Heart right ventricle (tissue), 16 donors: ENCODE results near the gene PLS1. TPM values are rescaled to one million over a fixed set of nuclear protein-coding genes. Genes with fewer than 3 reads are reported as not detected.
"Not testable (repeated sequence)": the region's sequence is repeated elsewhere in the genome, so short reads cannot be mapped to it uniquely, and the experiment has no call there.

ENCODE experiments used
- ATAC-seq, 8 donors: fragments of 200-7000 bp; cut with Tn5 transposase; one replicate each; pipeline ENCODE4 v1.9.1; 2020; ENCODE audit warnings: mild to moderate bottlenecking in 8 of 8, moderate library complexity in 8 of 8, moderate number of reproducible peaks in 1 of 8
- DNase-seq, 2 donors: peaks; one replicate each; pipeline ENCODE4 v3.0.0-alpha.2; 2020
- H3K27ac ChIP-seq, 10 donors: fragments of 200-600 bp; sonication (generic) in 2 of 10; one replicate each; pipeline versions ENCODE4 v1.5.0 to v1.8.0; 2020 to 2022; ENCODE audit warnings: mild to moderate bottlenecking in 3 of 10
- H3K27me3 ChIP-seq, 7 donors: fragments of 200-600 bp; one replicate each; pipeline ENCODE4 v1.8.0; 2021 to 2022; ENCODE audit warnings: mild to moderate bottlenecking in 2 of 7
- H3K36me3 ChIP-seq, 9 donors: fragments of 200-600 bp; sonication (generic) in 1 of 9; one replicate each; pipeline versions ENCODE4 v1.5.0 to v1.8.0; 2020 to 2022; ENCODE audit warnings: mild to moderate bottlenecking in 2 of 9
- H3K4me1 ChIP-seq, 9 donors: fragments of 200-600 bp; sonication (generic) in 1 of 9; one replicate each; pipeline versions ENCODE4 v1.5.0 to v1.8.0; 2020 to 2022; ENCODE audit warnings: mild to moderate bottlenecking in 4 of 9
- H3K4me3 ChIP-seq, 10 donors: fragments of 200-600 bp; sonication (generic) in 2 of 10; one replicate each; pipeline versions ENCODE4 v1.5.0 to v1.8.0; 2020 to 2022; ENCODE audit warnings: mild to moderate bottlenecking in 7 of 10, moderate library complexity in 2 of 10
- H3K9me3 ChIP-seq, 11 donors: fragments of 200-600 bp in 10 of 11; sonication (generic) in 2 of 11; one replicate each; pipeline versions ENCODE4 v1.5.0 to v1.8.0; 2013 to 2022; ENCODE audit warnings: mild to moderate bottlenecking in 2 of 11, control low read depth in 1 of 11, moderate library complexity in 1 of 11
- WGBS, 2 donors: extraction: QIAGEN DNeasy Blood & Tissue Kit; methylation state at CpG; one replicate each; pipeline ENCODE4 v1.1.7; 2013; ENCODE audit warnings: inconsistent platforms in 1 of 2; 5-methylcytosine and 5-hydroxymethylcytosine counted together
- intact Hi-C, 10 donors: fragments of 100-400 bp; cut with DNase I; formaldehyde crosslinking; loops; one replicate each; pipeline versions ENCODE4 v1.11.1 to v1.14.2; 2022
- polyA plus RNA-seq, 2 donors: library from polyadenylated mRNA; stranded (reverse); fragments of 200-250 nt; gene quantifications; one replicate each; pipeline ENCODE4 v1.2.3, GENCODE V29; 2013
- total RNA-seq, 10 donors: library from RNA; stranded (reverse); fragmentation: NEBNext Ultra II Directional in 3 of 10; extraction: Animal tissue kit (Norgen Biotek cat#: 25700) in 3 of 10; gene quantifications; one replicate each; pipeline versions ENCODE4 v1.2.1 to v1.2.4, GENCODE V29; 2021 to 2023
- TF ChIP-seq, protein P1 (sequence below), 9 donors: fragments of 200-600 bp; sonication (generic) in 2 of 9; IDR thresholded peaks; one replicate each; pipeline versions ENCODE4 v1.5.0 to v1.8.0; 2021 to 2022; ENCODE audit warnings: antibody characterized with exemption in 9 of 9, mild to moderate bottlenecking in 5 of 9, moderate library complexity in 1 of 9
- donor health status: Arrhythmogenic right ventricular cardiomyopathy.
- donor health status: ischemic (EF 13 %, LVEDD 7.1; RV severe dilation, severe dysfunction).
- donor health status: healthy with polysubstance abuse.
- donor health status: DM: no; HTN: yes; CAD: no.
- donor health status: DM: no; HTN: no; CAD: no.
- donor health status: ischemic (EF 25% LVEDD 6.9; RV normal size, moderate dysfunction).
- donor health status: ischemic (EF 25% LVEDD 5.7; RV mildly dilated, moderate dysfunction).
- donor health status: healthy.
- donor health status: DM: yes; HTN: yes; CAD: no.
- donor health status: Ischemic cardiomyopathy.
- donor health status: ischemic (EF 35%, LVEDD 5.7; RV mildly dilated, moderate dysfunction).
- donor health status: nonischemic (EF 11% LVEDD 7.7; RV severe dilation, severe dysfunction).
- donor health status: DM: yes; HTN: yes; CAD: no.
- donor health status: PGD.
- donor health status: ischemic (EF 29% LVEDD 5.4; RV normal size, mild dysfunction).
- donor health status: nonischemic (EF 23%, LVEDD 6.1; RV moderate dilation, normal function).

Gene PLS1
- total and polyA plus RNA-seq, 12 donors = 0.72 to 2.7 (median 1.5) TPM

DNA sequence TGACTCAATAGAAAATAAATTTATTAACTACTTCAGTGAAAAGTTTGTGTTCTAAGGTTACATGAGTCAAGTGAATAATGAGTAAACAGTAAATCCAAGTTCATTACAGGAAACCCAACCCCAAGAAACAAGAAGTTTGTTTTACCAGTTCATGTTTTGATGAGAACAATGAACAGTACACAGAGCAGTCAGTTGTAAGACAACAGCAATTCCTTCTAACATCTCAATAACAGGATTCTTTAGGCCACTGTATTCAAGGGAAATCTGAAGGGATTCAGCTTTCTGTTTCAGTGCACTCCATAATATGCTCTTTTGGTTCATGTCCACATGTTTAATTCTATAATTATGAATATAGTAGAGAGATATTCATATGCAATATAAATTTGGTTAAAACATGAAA lies 36.1 kb upstream of the PLS1 start:
- H3K36me3 ChIP-seq = peaks cover 0 to 100% (median 49%) of the 10 kb centered on the region in 9 donors
- ATAC-seq (no peak), DNase-seq (no peak)
- H3K9me3 ChIP-seq = no peaks in the 10 kb centered on the region
- no peaks in the 10 kb centered on the region for H3K27me3 ChIP-seq
- no peak overlapping the region for H3K27ac ChIP-seq
- intact Hi-C loops = no loop called here
- H3K4me3 ChIP-seq = no peak overlapping the region
- H3K4me1 ChIP-seq = no peaks in the 10 kb centered on the region
- TF ChIP-seq, protein P1, sequence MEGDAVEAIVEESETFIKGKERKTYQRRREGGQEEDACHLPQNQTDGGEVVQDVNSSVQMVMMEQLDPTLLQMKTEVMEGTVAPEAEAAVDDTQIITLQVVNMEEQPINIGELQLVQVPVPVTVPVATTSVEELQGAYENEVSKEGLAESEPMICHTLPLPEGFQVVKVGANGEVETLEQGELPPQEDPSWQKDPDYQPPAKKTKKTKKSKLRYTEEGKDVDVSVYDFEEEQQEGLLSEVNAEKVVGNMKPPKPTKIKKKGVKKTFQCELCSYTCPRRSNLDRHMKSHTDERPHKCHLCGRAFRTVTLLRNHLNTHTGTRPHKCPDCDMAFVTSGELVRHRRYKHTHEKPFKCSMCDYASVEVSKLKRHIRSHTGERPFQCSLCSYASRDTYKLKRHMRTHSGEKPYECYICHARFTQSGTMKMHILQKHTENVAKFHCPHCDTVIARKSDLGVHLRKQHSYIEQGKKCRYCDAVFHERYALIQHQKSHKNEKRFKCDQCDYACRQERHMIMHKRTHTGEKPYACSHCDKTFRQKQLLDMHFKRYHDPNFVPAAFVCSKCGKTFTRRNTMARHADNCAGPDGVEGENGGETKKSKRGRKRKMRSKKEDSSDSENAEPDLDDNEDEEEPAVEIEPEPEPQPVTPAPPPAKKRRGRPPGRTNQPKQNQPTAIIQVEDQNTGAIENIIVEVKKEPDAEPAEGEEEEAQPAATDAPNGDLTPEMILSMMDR (IDR thresholded peaks at IDR 0.05) = no peak

DNA sequence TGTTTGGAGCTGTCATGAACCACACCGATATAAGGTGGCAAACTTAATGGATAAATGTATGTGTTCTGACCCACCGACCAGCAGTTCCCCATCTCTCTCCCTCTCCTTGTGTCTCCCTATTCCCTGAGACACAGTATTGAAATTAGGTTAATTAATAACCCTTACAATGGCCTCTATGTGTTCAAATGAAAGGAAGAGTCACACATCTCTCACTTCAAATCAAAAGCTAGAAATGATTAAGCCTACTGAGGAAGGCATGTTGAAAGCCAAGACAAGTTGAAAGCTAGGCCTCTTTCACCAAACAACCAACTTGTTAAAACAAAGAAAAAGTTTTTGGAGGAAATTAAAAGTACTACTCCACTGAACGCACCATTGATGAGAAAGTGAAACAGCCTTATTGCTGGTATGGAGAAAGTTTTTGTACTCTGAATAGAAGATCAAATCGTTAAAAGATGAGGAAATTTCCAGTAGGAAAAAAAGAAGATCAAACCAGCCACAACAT lies 32.6 kb upstream of the PLS1 start:
- WGBS, 2 donors = 94 to 95% methylated on average over 4 of the region's 4 CpGs
- Histone ChIP-seq H3K4me1 (no peaks in the 10 kb centered on the region), H3K36me3 (peaks cover 0 to 83% (median 33%) of the 10 kb centered on the region in 9 donors), H3K9me3 (no peaks in the 10 kb centered on the region), H3K27me3 (no peaks in the 10 kb centered on the region), H3K4me3 (no peak overlapping the region), H3K27ac (no peak overlapping the region)
- TF ChIP-seq, protein P1 (IDR thresholded peaks at IDR 0.05) = no peak
- intact Hi-C loops = no loop called here
- DNase-seq (no peak), ATAC-seq (no peak)

DNA sequence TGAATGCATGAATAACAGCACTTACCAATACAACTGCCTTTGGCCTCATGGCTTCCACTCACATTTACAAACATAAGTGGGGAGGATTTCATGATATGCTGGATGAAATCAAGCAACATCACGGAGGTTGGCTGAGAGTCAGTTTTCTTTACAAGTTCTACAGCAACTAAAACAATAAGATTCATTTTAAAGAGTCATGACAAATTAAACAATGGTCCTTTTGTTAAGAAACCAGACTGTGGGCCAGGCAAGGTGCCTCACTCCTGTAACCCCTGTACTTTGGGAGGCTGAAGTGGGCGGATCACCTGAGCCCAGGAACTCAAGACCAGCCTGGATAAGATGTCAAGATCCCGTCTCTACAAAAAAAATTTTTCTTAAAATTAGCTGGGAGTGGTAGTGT lies 30.1 kb upstream of the PLS1 start:
- ATAC-seq (no peak), DNase-seq (no peak)
- H3K27me3 ChIP-seq = no peaks in the 10 kb centered on the region
- no peaks in the 10 kb centered on the region for H3K9me3 ChIP-seq
- H3K4me3 ChIP-seq = no peak overlapping the region
- H3K4me1 ChIP-seq = no peaks in the 10 kb centered on the region
- intact Hi-C loops = no loop called here
- peaks cover 0 to 70% (median 20%) of the 10 kb centered on the region in 9 donors for H3K36me3 ChIP-seq
- H3K27ac ChIP-seq = no peak overlapping the region
- 93 to 94% methylated on average over 3 of the region's 3 CpGs for WGBS, 2 donors
- TF ChIP-seq, protein P1 (IDR thresholded peaks at IDR 0.05) = no peak

DNA sequence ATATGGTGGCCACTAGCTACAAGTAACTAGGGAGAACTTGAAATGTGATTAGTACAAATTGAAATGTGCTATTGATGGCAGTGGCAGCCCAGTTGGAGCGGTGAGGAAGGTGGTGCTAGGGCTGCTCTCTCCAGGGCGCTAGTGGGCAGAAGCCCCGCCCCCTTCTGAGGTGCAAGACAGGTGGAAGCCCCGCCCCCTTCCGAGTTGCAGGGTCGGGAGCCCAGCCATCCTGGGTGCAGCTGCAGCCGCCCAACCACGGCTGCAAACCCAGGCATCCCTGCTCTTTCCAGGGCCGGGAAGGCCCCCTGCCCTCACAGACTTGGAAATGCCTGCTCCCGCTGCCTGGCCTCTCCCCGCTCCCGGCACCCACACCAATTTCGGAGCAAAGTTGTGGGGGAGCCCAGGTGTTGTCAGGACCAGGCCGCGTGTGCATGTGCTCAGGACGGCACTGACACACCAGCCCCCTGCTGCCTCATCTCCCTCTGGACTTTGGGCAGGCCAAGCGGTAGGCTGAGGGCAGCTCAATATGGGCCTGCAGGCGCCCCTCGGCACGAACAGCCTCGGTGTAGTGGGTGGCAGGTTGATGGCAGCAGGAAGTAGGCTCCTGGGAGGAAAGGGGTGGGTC lies 27.7 kb upstream of the PLS1 start:
- Histone ChIP-seq H3K4me1 (peaks cover 0 to under 1% (median 0%) of the 10 kb centered on the region in 9 donors), H3K27ac (no peak overlapping the region), H3K4me3 (no peak overlapping the region), H3K9me3 (no peaks in the 10 kb centered on the region), H3K27me3 (no peaks in the 10 kb centered on the region), H3K36me3 (peaks cover 0 to 49% (median 7%) of the 10 kb centered on the region in 9 donors)
- ATAC-seq (peak in 1 of 8 donors; percentile 47), DNase-seq (no peak)
- TF ChIP-seq, protein P1 (IDR thresholded peaks at IDR 0.05) = no peak
- intact Hi-C loops = no loop called here
- 67 to 73% methylated on average over 21 of the region's 21 CpGs for WGBS, 2 donors

DNA sequence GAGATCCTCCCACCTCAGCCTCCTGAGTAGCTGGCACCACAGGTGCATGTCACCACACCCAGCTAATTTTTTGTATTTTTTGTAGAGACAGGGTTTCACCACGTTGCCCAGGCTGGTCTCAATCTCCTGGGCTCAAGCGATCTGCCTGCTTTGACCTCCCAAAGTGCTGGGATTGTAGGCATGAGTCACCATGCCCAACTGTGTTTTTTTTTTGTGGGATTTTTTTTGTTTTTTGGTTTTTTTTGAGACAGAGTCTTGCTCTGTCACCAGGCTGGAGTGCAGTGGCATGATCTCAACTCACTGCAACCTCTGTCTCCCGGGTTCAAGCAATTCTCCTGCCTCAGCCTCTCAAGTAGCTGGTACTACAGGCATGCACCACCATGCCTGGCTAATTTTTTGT lies 26.8 kb upstream of the PLS1 start:
- WGBS, 2 donors = 88 to 98% methylated on average over 3 of the region's 3 CpGs
- H3K27me3 ChIP-seq, H3K4me3 ChIP-seq, H3K4me1 ChIP-seq, DNase-seq, ATAC-seq, H3K9me3 ChIP-seq, intact Hi-C loops, H3K27ac ChIP-seq: not testable (repeated sequence)
- peaks cover 0 to 39% (median 5%) of the 10 kb centered on the region in 9 donors for H3K36me3 ChIP-seq

DNA sequence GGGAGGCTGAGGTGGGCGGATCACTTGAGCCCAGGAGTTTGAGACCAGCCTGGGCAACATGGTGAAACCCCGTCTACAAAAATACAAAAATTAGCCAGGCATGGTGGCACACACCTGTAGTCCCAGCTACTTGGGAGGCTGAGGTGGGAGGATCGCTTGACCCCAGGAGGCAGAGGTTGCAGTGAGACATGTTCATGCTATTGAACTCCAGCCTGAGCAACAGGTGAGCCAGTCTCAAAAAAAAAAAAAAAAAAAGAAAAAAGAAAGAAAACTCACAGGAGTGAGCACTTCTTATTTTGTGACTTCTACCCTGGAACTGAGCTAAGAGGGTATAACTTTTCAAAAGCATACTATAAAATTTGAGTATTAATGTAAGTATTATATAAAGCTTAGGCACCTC lies 22.0 kb upstream of the PLS1 start:
- not testable (repeated sequence) for ATAC-seq, DNase-seq, H3K9me3 ChIP-seq, H3K27ac ChIP-seq, H3K27me3 ChIP-seq, H3K4me3 ChIP-seq
- 96 to 97% methylated on average over 3 of the region's 3 CpGs for WGBS, 2 donors
- H3K36me3 ChIP-seq = peaks cover 0 to 18% (median 0%) of the 10 kb centered on the region in 9 donors
- peaks cover under 1 to 45% (median 21%) of the 10 kb centered on the region in 9 donors for H3K4me1 ChIP-seq
- intact Hi-C loops = loop anchor here in 2 of 10 donors (10.0 kb wide), 2 partner anchors 151 to 1401 kb away; partner anchors contain the start of genes DIPK2A (in 1 of the 2) and TRPC1 (in 1 of the 2)
